ENCODE data around the gene IGFBP3. TPM values are rescaled to one million over a fixed set of nuclear protein-coding genes. Genes with fewer than 3 reads are reported as not detected.

IGFBP3 gene
- total RNA-seq, 1 donor from 2014 or later, result 40.2 TPM

DNA sequence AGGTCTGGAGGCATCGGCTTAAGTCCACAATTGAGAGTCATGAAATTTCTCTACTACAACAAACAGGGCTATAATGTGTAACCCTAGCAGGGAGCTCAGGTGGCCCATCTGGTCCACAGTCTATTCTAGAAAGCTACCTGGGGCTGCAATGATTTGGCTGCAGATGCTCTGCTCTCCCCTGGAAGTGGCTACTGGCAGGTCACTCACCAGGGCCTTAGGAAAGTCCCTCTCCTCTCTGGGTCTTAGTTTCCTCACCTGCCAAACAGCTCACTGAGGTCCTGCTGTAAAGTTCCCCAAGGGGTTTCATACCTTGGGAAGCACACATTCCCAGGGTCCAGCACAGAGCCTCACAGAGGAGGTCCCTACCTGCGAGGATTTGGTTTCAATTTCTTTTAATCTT, 2.5 kb downstream of the IGFBP3 start:
- Mint-ChIP-seq H3K4me1 (peaks cover 52% of the 10 kb centered on the region), H3K4me3 (peak overlapping the region; percentile 91), H3K36me3 (ENCODE audit: low read depth) (peaks cover 4% of the 10 kb centered on the region), H3K27me3 (ENCODE audit: low read depth) (peaks cover 52% of the 10 kb centered on the region), H3K9me3 (no peaks in the 10 kb centered on the region), H3K27ac (ENCODE audit: unreplicated experiment) (no peak overlapping the region)
- TF ChIP-seq CTCF (conservative IDR thresholded peaks at IDR 0.05), result no peak
- no peak for DNase-seq (ENCODE audit: low read depth, low spot score)

GRCh38 chr7:45917658-45918057, 3.4 kb downstream of the IGFBP3 start:
- TF ChIP-seq CTCF (conservative IDR thresholded peaks at IDR 0.05), result peak; percentile 98
- Mint-ChIP-seq H3K4me1 (peaks cover 43% of the 10 kb centered on the region), H3K9me3 (no peaks in the 10 kb centered on the region), H3K36me3 (ENCODE audit: low read depth) (peaks cover 4% of the 10 kb centered on the region), H3K27me3 (ENCODE audit: low read depth) (peaks cover 45% of the 10 kb centered on the region), H3K27ac (ENCODE audit: unreplicated experiment) (no peak overlapping the region), H3K4me3 (peak overlapping the region; percentile 81)
- peak; percentile 95 for DNase-seq (ENCODE audit: low read depth, low spot score)

DNA sequence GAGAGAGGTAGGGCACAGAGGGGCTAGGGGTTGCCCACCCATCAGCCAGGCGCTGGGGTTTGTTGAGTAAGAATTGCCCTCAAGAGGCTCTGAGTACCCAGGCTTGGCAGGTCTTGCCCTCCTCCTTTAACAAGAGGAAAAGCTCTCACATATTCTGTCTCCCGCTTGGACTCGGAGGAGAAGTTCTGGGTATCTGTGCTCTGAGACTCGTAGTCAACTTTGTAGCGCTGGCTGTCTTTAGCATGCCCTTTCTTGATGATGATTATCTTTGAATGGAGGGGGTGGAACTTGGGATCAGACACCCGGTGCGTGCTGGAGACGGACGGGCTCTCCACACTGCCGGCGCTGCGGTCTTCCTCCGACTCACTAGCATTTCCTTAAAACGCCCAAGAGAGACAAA, 4.0 kb downstream of the IGFBP3 start:
- no peak overlapping the region for H3K27ac Mint-ChIP-seq (ENCODE audit: unreplicated experiment)
- peaks cover 37% of the 10 kb centered on the region for H3K4me1 Mint-ChIP-seq
- peak overlapping the region; percentile 26 for H3K4me3 Mint-ChIP-seq
- DNase-seq (ENCODE audit: low read depth, low spot score), result no peak
- H3K27me3 Mint-ChIP-seq (ENCODE audit: low read depth), result peaks cover 40% of the 10 kb centered on the region
- H3K36me3 Mint-ChIP-seq (ENCODE audit: low read depth), result peaks cover 4% of the 10 kb centered on the region
- no peaks in the 10 kb centered on the region for H3K9me3 Mint-ChIP-seq
- no peak for TF ChIP-seq CTCF (conservative IDR thresholded peaks at IDR 0.05)

GRCh38 chr7:45915606-45916005, 5.5 kb downstream of the IGFBP3 start:
- Mint-ChIP-seq H3K36me3 (ENCODE audit: low read depth) (peaks cover 4% of the 10 kb centered on the region), H3K4me1 (peaks cover 31% of the 10 kb centered on the region), H3K27ac (ENCODE audit: unreplicated experiment) (no peak overlapping the region), H3K9me3 (no peaks in the 10 kb centered on the region), H3K27me3 (ENCODE audit: low read depth) (peaks cover 32% of the 10 kb centered on the region), H3K4me3 (no peak overlapping the region)
- no peak for TF ChIP-seq CTCF (conservative IDR thresholded peaks at IDR 0.05)
- DNase-seq (ENCODE audit: low read depth, low spot score), result no peak

GRCh38 chr7:45914911-45915310, 6.2 kb downstream of the IGFBP3 start:
- no peak for TF ChIP-seq CTCF (conservative IDR thresholded peaks at IDR 0.05)
- Mint-ChIP-seq H3K27me3 (ENCODE audit: low read depth) (peaks cover 26% of the 10 kb centered on the region), H3K9me3 (no peaks in the 10 kb centered on the region), H3K36me3 (ENCODE audit: low read depth) (peaks cover 4% of the 10 kb centered on the region), H3K4me3 (no peak overlapping the region), H3K4me1 (peaks cover 26% of the 10 kb centered on the region), H3K27ac (ENCODE audit: unreplicated experiment) (no peak overlapping the region)
- DNase-seq (ENCODE audit: low read depth, low spot score), result no peak

DNA sequence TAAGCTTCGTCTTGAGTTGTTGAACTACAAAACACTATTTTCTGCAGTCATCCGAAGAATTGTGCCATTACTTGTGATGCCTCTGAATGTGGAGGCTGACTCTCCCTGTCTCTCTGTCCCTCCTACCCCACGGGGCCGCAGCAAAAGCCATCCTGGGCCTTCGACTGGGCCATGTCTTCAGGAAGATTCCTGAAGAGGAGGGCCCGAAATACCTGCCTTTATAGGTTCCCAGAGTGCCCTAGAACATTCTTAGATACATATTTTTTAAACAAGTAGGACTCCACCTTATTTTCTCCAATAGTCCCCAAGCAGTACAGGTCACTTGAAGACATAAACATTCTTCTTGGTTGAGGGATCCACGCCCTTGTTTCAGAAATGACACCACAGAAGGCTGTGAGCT, 8.1 kb downstream of the IGFBP3 start:
- H3K4me3 Mint-ChIP-seq, result no peak overlapping the region
- no peak for DNase-seq (ENCODE audit: low read depth, low spot score)
- no peaks in the 10 kb centered on the region for H3K9me3 Mint-ChIP-seq
- peaks cover 7% of the 10 kb centered on the region for H3K27me3 Mint-ChIP-seq (ENCODE audit: low read depth)
- TF ChIP-seq CTCF (conservative IDR thresholded peaks at IDR 0.05), result no peak
- H3K36me3 Mint-ChIP-seq (ENCODE audit: low read depth), result peaks cover 13% of the 10 kb centered on the region
- H3K4me1 Mint-ChIP-seq, result peaks cover 9% of the 10 kb centered on the region
- H3K27ac Mint-ChIP-seq (ENCODE audit: unreplicated experiment), result no peak overlapping the region
